ENCODE measurements around the gene RCC1. TPM values are rescaled to one million over a fixed set of nuclear protein-coding genes. Genes with fewer than 3 reads are reported as not detected.

The RCC1 gene
- total RNA-seq, 1 donor from 2014 or later, result 122 TPM

DNA sequence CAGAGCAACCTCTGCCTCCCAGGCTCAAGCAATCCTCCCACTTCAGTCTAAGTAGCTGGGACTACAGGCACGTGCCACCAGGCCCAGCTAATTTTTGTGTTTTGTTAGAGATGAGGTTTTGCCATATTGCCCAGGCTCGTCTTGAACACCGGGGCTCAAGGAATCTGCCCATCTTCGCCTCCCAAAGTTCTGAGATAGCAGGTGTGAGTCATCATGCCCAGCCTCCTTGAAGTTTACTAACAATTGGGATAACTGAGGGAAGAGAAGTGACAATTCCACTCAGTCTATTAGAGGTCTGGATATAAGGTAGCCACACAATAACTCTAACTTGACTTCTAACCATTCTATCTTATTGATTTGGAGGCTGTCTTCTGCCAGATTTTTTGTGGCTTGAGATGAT, 6.3 kb upstream of the RCC1 start:
- H3K4me3 ChIP-seq (ENCODE audit: low read depth, low read length), result no peak overlapping the region
- H3K36me3 ChIP-seq (ENCODE audit: control insufficient read depth, insufficient read depth, low read length), result peaks cover 3% of the 10 kb centered on the region
- FAIRE-seq (no peak), DNase-seq (ENCODE audit: low read depth) (no peak)
- no peaks in the 10 kb centered on the region for H3K27me3 ChIP-seq (ENCODE audit: control insufficient read depth, insufficient read depth, low read length)
- TF ChIP-seq, protein P1, sequence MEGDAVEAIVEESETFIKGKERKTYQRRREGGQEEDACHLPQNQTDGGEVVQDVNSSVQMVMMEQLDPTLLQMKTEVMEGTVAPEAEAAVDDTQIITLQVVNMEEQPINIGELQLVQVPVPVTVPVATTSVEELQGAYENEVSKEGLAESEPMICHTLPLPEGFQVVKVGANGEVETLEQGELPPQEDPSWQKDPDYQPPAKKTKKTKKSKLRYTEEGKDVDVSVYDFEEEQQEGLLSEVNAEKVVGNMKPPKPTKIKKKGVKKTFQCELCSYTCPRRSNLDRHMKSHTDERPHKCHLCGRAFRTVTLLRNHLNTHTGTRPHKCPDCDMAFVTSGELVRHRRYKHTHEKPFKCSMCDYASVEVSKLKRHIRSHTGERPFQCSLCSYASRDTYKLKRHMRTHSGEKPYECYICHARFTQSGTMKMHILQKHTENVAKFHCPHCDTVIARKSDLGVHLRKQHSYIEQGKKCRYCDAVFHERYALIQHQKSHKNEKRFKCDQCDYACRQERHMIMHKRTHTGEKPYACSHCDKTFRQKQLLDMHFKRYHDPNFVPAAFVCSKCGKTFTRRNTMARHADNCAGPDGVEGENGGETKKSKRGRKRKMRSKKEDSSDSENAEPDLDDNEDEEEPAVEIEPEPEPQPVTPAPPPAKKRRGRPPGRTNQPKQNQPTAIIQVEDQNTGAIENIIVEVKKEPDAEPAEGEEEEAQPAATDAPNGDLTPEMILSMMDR (IDR thresholded peaks at IDR 0.05; ENCODE audit: insufficient read depth, low read length, severe bottlenecking), result no peak

DNA sequence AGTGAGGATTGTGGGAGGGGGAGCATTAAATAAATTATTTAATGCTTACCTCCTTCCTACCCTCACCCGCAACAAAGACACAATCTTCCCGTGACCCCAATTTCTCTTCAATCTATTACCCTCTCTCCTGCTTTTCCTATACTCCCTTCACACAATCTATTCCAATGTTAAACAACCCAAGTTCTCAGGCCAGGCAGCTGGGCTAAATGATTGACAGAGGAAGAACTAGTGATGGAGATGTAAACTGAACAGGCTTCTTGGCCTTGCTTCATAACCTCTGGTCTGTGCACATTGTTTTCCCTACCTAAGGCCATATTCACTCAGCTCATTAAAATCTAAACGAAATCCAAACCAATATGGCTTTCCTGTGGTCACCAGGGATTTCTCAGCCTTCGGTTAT, 3.9 kb upstream of the RCC1 start:
- TF ChIP-seq, protein P1 (IDR thresholded peaks at IDR 0.05; ENCODE audit: insufficient read depth, low read length, severe bottlenecking), result no peak
- Histone ChIP-seq H3K4me3 (ENCODE audit: low read depth, low read length) (no peak overlapping the region), H3K27me3 (ENCODE audit: control insufficient read depth, insufficient read depth, low read length) (no peaks in the 10 kb centered on the region), H3K36me3 (ENCODE audit: control insufficient read depth, insufficient read depth, low read length) (peaks cover 4% of the 10 kb centered on the region)
- no peak for DNase-seq (ENCODE audit: low read depth)
- no peak for FAIRE-seq

GRCh38 chr1:28503117-28503516, 2.7 kb upstream of the RCC1 start:
- H3K4me3 ChIP-seq (ENCODE audit: low read depth, low read length), result no peak overlapping the region
- H3K36me3 ChIP-seq (ENCODE audit: control insufficient read depth, insufficient read depth, low read length), result peaks cover 10% of the 10 kb centered on the region
- TF ChIP-seq, protein P1 (IDR thresholded peaks at IDR 0.05; ENCODE audit: insufficient read depth, low read length, severe bottlenecking), result no peak
- no peaks in the 10 kb centered on the region for H3K27me3 ChIP-seq (ENCODE audit: control insufficient read depth, insufficient read depth, low read length)
- FAIRE-seq (no peak), DNase-seq (ENCODE audit: low read depth) (no peak)

DNA sequence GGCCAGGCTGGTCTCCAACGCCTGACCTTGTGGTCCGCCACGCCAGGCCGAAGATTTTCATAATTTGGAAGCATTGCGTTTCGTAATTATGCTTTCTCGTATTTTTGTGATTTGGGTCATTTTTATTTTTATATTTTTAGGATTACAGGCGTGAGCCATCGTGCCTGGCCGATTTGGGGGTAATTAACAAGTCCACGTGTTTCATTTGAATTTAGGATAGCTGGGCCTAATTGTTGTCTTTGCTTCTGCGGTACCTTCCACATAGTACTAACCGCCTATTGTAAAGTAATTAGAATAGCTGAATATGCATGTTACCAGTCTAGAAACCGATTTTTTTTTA, 1.0 kb downstream of the RCC1 start:
- DNase-seq (ENCODE audit: low read depth) (no peak), FAIRE-seq (no peak)
- Histone ChIP-seq H3K4me3 (ENCODE audit: low read depth, low read length) (peak overlapping the region; percentile 90), H3K27me3 (ENCODE audit: control insufficient read depth, insufficient read depth, low read length) (no peaks in the 10 kb centered on the region), H3K36me3 (ENCODE audit: control insufficient read depth, insufficient read depth, low read length) (peaks cover 29% of the 10 kb centered on the region)
- TF ChIP-seq, protein P1 (IDR thresholded peaks at IDR 0.05; ENCODE audit: insufficient read depth, low read length, severe bottlenecking), result no peak

DNA sequence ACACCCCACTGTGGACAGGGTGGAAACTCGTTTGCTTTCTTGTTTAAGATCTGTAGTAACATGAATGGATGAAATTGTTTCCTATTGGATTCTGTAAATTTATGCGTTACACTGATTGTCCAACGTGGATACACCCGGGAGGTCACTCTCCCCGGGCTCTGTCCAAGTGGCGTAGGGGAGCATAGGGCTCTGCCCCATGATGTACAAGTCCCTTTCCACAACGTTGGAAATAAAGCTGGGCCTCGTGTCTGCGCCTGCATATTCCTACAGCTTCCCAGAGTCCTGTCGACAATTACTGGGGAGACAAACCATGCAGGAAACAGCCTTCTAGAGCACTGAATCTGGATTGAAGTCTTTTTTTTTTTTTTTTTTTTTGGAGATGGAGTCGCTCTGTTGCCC, 1.4 kb downstream of the RCC1 start:
- no peak for FAIRE-seq
- H3K4me3 ChIP-seq (ENCODE audit: low read depth, low read length), result peak overlapping the region; percentile 90
- H3K27me3 ChIP-seq (ENCODE audit: control insufficient read depth, insufficient read depth, low read length), result no peaks in the 10 kb centered on the region
- peaks cover 29% of the 10 kb centered on the region for H3K36me3 ChIP-seq (ENCODE audit: control insufficient read depth, insufficient read depth, low read length)
- no peak for DNase-seq (ENCODE audit: low read depth)
- TF ChIP-seq, protein P1 (IDR thresholded peaks at IDR 0.05; ENCODE audit: insufficient read depth, low read length, severe bottlenecking), result no peak

- TF ChIP-seq, protein P1 (IDR thresholded peaks at IDR 0.05; ENCODE audit: insufficient read depth, low read length, severe bottlenecking), result no peak
- no peak for FAIRE-seq
- H3K27me3 ChIP-seq (ENCODE audit: control insufficient read depth, insufficient read depth, low read length), result no peaks in the 10 kb centered on the region
- DNase-seq (ENCODE audit: low read depth), result no peak
- peak overlapping the region; percentile 90 for H3K4me3 ChIP-seq (ENCODE audit: low read depth, low read length)
- H3K36me3 ChIP-seq (ENCODE audit: control insufficient read depth, insufficient read depth, low read length), result peaks cover 29% of the 10 kb centered on the region
These were observed 2.0 kb downstream of the RCC1 start for GRCh38 chr1:28507646-28508434.

Measured in bronchial epithelial cell (primary cell).